Activated gamma-delta T cell treated with anti-CD3 and anti-CD28 coated beads, Interleukin-2, amount 50 U/mL, for 16 hours (primary cell): Measurements from ENCODE around the gene ROS1.
"Not testable (repeated sequence)": the region's sequence is repeated elsewhere in the genome, so short reads cannot be mapped to it uniquely, and the experiment has no call there.

Source experiments
- DNase-seq: peaks from one replicate; pipeline ENCODE4 v3.0.0-alpha.2; 2020; ENCODE audit warnings: low read depth

Gene ROS1

GRCh38 chr6:117380298-117380697, 45.4 kb downstream of the ROS1 start:
- DNase-seq = no peak

- no peak for DNase-seq
Measured at GRCh38 chr6:117375446-117375845, 50.3 kb downstream of the ROS1 start.

GRCh38 chr6:117373211-117373813, 52.4 kb downstream of the ROS1 start:
- DNase-seq = no peak

- not testable (repeated sequence) for DNase-seq
Measured at GRCh38 chr6:117372289-117372688, 53.5 kb downstream of the ROS1 start.

- DNase-seq = no peak
Measured at GRCh38 chr6:117371492-117371891, 54.2 kb downstream of the ROS1 start.

GRCh38 chr6:117359581-117359980, 66.2 kb downstream of the ROS1 start:
- DNase-seq = no peak

- DNase-seq = no peak
Measured at GRCh38 chr6:117354671-117355070, 71.1 kb downstream of the ROS1 start.

GRCh38 chr6:117352466-117353081, 73.2 kb downstream of the ROS1 start:
- no peak for DNase-seq

- no peak for DNase-seq
Measured at GRCh38 chr6:117351521-117351920, 74.2 kb downstream of the ROS1 start.

- DNase-seq = no peak
Measured at GRCh38 chr6:117346142-117346930, 79.4 kb downstream of the ROS1 start.

GRCh38 chr6:117345292-117345610, 80.5 kb downstream of the ROS1 start:
- DNase-seq = no peak

GRCh38 chr6:117344444-117345291, 81.1 kb downstream of the ROS1 start:
- DNase-seq = no peak

GRCh38 chr6:117338567-117338966, 87.2 kb downstream of the ROS1 start:
- DNase-seq = no peak

- no peak for DNase-seq
Measured at GRCh38 chr6:117329926-117330325, 95.8 kb downstream of the ROS1 start.

- no peak for DNase-seq
Measured at GRCh38 chr6:117328500-117328899, 97.2 kb downstream of the ROS1 start.

GRCh38 chr6:117328005-117328389, 97.7 kb downstream of the ROS1 start:
- no peak for DNase-seq

- no peak for DNase-seq
Measured at GRCh38 chr6:117327149-117328004, 98.4 kb downstream of the ROS1 start.

GRCh38 chr6:117326396-117326795, 99.3 kb downstream of the ROS1 start:
- no peak for DNase-seq

- DNase-seq = no peak
Measured at GRCh38 chr6:117317261-117317660, 108.5 kb downstream of the ROS1 start.

GRCh38 chr6:117311726-117312125, 114.0 kb downstream of the ROS1 start:
- no peak for DNase-seq

- no peak for DNase-seq
Measured at GRCh38 chr6:117311310-117311709, 114.4 kb downstream of the ROS1 start.

GRCh38 chr6:117309611-117310010, 116.1 kb downstream of the ROS1 start:
- no peak for DNase-seq
